Measurements from ENCODE around the gene ADAMTS9.

Gene ADAMTS9, protein sequence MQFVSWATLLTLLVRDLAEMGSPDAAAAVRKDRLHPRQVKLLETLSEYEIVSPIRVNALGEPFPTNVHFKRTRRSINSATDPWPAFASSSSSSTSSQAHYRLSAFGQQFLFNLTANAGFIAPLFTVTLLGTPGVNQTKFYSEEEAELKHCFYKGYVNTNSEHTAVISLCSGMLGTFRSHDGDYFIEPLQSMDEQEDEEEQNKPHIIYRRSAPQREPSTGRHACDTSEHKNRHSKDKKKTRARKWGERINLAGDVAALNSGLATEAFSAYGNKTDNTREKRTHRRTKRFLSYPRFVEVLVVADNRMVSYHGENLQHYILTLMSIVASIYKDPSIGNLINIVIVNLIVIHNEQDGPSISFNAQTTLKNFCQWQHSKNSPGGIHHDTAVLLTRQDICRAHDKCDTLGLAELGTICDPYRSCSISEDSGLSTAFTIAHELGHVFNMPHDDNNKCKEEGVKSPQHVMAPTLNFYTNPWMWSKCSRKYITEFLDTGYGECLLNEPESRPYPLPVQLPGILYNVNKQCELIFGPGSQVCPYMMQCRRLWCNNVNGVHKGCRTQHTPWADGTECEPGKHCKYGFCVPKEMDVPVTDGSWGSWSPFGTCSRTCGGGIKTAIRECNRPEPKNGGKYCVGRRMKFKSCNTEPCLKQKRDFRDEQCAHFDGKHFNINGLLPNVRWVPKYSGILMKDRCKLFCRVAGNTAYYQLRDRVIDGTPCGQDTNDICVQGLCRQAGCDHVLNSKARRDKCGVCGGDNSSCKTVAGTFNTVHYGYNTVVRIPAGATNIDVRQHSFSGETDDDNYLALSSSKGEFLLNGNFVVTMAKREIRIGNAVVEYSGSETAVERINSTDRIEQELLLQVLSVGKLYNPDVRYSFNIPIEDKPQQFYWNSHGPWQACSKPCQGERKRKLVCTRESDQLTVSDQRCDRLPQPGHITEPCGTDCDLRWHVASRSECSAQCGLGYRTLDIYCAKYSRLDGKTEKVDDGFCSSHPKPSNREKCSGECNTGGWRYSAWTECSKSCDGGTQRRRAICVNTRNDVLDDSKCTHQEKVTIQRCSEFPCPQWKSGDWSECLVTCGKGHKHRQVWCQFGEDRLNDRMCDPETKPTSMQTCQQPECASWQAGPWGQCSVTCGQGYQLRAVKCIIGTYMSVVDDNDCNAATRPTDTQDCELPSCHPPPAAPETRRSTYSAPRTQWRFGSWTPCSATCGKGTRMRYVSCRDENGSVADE (N-terminal part only)

DNA sequence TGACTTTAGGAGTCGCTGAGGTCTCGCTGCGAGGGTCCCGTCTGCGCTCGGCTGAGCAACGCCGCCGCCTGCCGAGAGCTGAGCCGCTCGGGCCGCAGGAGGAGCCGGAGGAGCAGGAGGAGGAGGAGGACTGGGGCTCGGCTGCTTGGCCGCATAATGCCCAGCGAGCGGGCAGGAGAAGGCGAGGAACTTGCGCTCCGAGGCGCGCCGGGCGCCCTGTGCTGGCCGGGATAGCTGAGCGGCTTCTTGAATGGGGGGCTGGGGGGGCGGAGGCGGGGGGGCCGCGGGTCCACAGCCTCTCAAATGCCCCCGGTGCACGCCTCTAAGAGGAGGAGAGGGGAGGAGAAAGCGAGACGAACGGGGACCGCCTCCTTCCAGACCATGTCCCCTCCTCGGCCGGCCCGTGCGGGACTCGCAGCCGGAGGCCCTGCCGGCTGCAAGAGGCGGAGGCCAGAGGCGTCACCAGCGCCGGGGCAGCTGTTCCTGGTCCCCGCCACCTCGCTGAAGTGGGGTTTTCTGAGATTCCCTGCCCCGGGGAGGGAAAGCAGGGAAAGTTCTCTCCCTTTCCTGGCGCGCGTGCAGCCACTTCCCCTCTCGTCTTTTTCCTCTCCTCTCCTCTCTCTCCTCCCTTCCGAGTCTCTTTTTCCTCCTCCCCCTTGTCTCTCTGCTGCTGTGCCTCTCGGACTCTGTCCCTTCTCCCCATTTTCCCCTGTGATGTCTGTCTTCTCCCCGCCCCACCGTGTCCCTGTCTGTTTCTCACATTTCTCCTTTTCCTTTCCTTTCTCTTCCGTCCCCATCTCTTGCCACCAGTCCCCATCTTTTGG lies at the start of gene ADAMTS9:
ADAMTS9 (minus strand) TSS at position 220 of the 824 bp plus-strand sequence. CDS start 343 bp downstream, outside the sequence.
- no peak for DNase-seq

GRCh38 chr3:64732576-64732975 lies 44.8 kb upstream of the ADAMTS9 start:
- no peak for DNase-seq

- DNase-seq, result no peak
These were observed 42.9 kb upstream of the ADAMTS9 start for GRCh38 chr3:64730681-64731080.

DNA sequence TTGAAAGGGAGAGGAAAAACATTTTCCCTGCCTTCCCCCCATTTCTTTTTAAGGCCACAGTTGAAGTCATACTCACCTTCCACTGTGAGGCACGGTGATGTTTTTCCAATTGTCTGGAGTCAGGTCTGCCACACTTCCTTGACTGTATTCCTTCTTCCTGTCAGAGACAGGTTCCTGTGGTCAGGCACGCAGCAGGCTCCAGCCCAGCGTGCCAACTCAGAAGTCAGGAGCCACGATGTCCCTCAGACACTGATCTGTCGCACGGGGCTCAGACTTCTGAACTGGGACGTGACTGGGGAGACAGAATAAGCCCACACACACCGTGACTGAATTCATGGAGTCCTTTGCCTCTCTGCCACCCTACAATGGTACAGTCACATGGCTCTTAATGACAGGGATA lies 41.2 kb upstream of the ADAMTS9 start:
- DNase-seq, result no peak

DNA sequence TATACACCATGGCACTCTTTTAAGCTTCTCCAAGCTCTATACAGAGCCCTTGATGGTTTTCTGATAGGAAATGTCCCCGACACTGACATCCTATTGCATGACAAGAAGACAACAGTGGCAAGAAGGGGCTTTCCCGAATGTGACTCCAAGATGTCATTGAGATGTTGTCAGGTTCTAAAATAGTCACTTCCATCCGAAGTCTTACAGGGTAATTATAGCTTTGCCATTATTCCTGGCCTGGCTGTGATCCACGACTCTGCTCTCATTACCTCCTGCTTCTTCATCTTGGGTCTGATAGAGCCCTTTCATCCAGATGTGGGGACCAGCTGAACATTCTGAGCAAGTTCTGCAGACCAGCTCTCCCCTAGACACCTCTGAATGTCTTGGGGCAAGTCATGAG lies 40.6 kb upstream of the ADAMTS9 start:
- DNase-seq, result no peak

DNA sequence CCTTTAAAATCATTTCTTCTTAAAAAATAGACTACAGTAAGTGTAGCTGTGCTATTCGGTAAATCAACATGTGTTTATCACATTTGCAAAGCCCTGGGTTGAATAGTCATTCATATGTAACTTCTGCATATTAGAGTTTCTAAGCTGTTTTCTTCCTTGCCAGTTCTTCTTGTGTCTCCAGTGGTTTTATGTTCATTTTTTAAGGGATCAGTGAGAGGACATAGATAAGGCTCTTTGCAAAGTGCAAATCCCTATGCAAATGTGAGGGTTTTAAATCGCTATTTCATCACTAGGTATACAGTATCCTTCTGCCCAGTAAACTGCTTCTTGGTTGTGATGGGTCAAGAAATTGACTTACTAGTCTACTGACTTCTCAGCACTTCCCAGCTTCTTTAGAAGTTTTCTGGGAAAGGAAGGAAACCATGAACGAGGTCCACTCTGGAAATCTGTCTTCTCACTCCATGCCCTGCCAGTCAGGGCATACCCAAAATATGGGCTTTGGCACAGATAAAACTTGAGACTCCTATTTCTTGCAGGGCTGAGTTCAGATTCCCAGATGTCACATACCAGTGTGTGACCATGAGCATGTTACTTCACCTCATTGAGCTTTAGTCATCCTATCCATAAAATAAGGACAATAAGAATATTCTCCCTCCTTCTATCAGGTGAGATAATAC lies 38.8 kb upstream of the ADAMTS9 start:
- no peak for DNase-seq

DNA sequence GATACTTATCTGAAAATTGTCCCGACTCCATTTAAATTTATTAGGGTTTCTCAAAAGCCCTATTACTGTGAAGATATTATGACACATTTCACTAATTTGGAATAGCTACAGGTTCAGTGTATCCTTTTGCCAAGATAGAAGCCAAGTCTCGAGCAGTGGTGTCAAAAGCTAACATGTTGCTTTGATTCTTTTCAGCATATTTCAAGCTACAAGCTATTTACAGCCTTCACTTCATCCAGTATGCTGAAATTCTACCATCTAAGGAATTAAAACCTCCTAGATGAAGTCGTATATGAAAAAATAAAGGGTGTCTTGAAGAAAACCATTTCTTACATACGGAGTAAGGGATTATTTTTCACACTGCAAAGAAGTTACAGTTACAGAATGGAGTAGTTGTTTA lies 31.2 kb upstream of the ADAMTS9 start:
- DNase-seq, result no peak

DNA sequence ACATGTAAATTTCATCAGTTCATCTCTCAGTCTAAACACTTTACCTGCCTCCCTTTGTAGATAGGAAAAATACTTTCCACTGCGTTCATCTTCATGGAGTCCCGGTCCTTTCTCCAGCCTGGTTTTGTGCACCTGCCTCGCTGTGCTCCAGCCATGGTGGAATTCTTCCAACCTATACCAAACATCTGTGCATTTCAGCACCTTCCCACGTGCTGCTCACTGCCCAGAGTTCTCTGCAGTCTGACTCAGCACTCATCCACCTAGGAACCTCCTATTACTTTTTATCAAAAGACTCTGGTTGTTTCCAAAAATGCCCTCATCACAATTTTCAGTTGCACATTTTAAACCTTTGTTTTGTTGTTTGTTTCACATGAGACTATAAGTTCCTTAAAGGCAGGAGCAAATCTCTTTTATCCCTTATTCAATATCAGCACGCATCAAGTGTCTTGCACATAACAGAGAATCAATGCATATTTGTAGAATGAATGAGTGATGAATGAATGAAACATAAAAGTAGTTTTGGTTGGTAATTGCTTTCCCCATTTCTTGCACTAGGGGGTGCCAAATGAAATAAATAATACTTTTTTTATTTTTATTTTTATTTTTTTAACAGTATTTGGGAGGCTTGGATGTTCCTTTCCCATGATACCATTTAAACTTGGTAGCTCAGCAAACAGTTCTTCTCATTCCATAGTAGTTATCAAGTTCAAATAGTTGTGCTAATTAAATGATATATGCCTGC lies 30.2 kb upstream of the ADAMTS9 start:
- DNase-seq, result no peak

DNA sequence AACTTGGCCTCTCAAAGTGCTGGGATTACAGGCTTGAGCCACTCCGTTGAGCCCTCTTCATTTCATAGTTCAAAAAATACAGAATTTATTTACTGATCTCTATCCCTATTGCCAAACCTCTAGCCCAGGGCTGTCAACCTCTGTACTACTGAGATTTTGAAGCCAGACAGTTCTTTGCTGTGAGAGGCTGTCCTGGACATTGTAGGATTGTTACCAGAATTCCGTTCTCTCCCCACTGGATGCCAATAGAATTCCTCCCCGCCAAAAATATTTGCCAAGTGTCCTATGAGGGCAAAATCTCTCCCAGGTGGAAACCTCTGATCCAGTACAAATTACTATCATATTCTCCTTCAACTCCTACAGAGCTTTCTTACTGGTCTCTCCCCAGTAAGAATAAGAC lies 29.6 kb upstream of the ADAMTS9 start:
- no peak for DNase-seq

DNA sequence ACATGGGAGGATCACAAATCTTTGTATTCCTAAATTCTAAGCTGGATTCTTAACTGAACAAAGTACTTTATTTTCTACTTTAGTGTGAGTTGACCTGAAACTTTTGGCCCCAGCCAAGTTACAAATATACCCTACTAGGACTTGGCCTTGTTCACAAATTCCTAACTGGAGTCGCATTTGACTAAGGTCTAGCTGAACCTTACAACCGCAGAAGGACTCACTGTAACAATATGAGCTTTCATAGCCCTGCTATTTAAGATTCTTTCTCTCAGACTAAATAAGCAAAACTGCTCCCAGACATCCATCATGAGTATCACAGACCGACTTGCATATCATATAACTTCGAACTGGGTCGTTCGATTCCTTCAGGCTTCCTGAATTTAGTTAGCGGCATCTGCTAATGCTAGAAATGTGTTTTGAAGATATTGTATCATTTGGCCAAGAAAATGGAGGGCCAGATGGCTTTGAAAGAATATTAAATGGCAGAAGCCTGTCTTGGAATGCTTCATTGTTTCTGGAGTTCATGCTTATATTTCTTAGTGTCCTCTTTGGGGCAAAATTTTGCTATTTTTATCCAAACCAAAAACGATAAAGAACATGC lies 28.4 kb upstream of the ADAMTS9 start:
- no peak for DNase-seq

GRCh38 chr3:64715211-64715982 lies 27.6 kb upstream of the ADAMTS9 start:
- no peak for DNase-seq

- DNase-seq, result no peak
These were observed 20.7 kb upstream of the ADAMTS9 start for GRCh38 chr3:64708456-64708855.

DNA sequence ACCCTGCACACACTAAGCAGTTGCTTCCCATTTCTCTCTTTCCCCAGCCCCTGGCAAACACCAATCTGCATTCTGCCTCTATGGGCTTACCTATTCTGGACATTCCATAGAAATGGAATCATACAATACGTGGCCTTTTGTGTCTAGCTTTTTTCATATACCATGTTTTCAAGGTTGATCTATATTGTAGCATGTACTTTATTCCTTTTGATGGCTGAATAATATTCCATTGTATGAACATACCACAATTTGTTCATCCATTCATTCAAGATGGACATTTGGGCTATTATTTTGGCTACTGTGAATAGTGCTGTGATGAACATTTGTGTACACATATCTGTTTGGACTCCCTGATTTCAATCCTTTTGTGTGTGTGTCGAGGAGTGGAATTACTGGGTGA lies 18.1 kb upstream of the ADAMTS9 start:
- DNase-seq, result no peak

DNA sequence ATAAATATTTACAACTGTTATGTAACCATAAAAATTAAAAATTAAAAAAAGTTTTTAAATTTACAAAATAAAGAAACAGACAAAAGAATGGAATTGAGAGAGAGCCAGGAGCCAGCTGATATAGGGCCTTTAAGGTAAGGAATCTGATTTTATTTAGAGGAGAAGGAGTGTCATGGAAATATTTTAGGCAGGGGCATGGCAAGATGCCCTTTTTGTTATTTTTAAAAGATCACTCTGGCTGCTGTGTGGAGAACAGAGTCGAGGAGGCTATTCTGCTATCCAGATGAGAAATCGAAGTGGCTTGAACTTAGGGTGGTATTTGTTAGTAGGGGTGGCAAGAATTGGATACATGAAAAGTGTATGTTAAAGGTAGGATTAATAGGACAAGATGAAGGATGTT lies 9.1 kb upstream of the ADAMTS9 start:
- DNase-seq, result no peak

- DNase-seq, result no peak
These were observed 6.3 kb upstream of the ADAMTS9 start for GRCh38 chr3:64694114-64694513.

DNA sequence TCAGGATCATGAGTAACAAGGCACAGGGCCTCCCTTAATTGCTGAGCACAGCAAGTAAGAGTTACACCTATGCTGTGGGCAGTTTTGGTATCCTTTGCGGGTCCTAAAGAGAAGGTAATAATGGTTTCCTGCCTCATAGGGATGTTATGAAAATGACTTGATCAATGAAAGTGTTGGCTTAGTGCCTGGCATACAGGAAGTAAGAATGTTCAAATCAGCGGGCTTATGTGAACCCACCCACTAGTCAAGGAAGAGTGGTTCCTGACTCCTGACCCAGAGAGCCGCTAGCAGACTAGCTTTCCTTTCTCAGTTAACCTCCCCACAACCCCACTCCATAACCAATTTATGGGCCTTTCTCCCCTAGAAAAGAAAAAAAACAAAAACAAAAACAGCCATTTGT lies 5.2 kb upstream of the ADAMTS9 start:
- no peak for DNase-seq

DNA sequence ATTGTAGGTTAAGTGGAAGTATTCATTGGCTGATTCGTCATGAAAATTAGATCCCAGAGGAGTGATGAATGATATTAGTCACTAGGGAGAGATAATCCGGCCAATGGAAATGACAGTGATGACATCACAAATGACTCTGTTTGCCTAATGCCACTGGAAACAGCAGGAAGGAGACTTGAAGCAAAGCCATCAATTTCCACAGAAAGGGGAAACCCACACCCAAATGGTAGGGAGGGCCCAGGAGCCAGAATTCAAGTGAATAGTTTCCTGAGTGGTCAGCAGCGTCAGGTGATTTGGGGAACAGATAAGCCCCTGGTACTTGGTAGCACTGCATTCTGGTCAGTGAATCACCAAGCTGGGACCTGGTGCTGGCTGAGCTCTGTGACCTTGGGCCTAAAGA lies 3.3 kb upstream of the ADAMTS9 start:
- DNase-seq, result no peak

DNA sequence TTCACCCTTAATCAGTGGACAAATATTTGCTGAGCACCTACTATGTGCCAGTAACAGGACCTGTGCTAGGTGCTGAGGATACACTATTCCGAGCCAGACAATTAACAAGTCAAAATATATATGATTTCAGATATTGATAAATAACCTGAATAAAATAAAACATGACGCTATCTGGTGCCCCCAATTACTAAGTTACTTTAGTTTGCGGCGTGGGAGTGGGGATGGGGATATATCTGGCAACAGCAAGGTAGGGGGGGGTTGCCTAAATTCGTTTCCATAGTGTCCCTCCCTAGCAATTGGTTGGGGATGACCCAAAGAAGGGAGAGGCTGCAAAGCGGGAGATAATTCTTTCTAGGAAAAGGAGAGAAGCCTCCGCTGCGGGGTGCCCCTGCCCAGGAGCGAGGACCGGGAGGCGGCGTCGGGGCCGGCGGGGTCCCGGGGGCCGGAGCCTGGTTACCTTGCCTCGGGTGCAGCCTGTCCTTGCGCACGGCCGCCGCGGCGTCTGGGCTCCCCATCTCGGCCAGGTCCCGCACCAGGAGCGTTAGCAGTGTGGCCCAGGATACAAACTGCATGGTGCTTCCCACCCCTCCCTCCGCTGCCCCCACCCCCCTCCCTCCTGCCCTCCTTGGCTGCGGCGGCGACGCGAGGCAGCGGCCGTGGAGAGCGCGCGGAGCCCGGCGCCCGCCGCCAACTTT lies 567 bp downstream of the ADAMTS9 start:
- no peak for DNase-seq

GRCh38 chr3:64686446-64686908 lies 1.3 kb downstream of the ADAMTS9 start:
- peak; percentile 29 for DNase-seq
